Nephron progenitor cell (in vitro differentiated cells): ENCODE measurements around the gene NDOR1.

Source experiments
- DNase-seq: peaks from one replicate; pipeline ENCODE4 v3.0.0; 2021
- H3K27ac Mint-ChIP-seq: 2 replicates; pipeline ENCODE4 v1.8.0; 2021; ENCODE audit warnings: mild to moderate bottlenecking, moderate library complexity, mixed read lengths
- H3K27me3 Mint-ChIP-seq: 2 replicates; pipeline ENCODE4 v1.8.0; 2021; ENCODE audit warnings: mild to moderate bottlenecking, low read depth, mixed read lengths; ENCODE audit not compliant: poor library complexity
- H3K36me3 Mint-ChIP-seq: 2 replicates; pipeline ENCODE4 v1.8.0; 2021; ENCODE audit warnings: low read depth, mixed read lengths
- H3K4me1 Mint-ChIP-seq: 2 replicates; pipeline ENCODE4 v1.8.0; 2021; ENCODE audit warnings: mixed read lengths
- H3K4me3 Mint-ChIP-seq: 2 replicates; pipeline ENCODE4 v1.8.0; 2021; ENCODE audit warnings: mild to moderate bottlenecking, moderate library complexity, mixed read lengths
- H3K9me3 Mint-ChIP-seq: 2 replicates; pipeline ENCODE4 v1.8.0; 2021; ENCODE audit warnings: mild to moderate bottlenecking, moderate library complexity, mixed read lengths
- CTCF ChIP-seq: fragments of 200-600 bp; sonication (generic); IDR thresholded peaks from 2 replicates; pipeline ENCODE4 v1.5.0; 2021; ENCODE audit warnings: antibody characterized with exemption

NDOR1 gene

GRCh38 chr9:137160054-137160425 lies 45.5 kb upstream of the NDOR1 start:
- Mint-ChIP-seq H3K4me1 (no peaks in the 10 kb centered on the region), H3K4me3 (no peak overlapping the region), H3K27me3 (peaks cover 100% of the 10 kb centered on the region), H3K27ac (no peak overlapping the region), H3K36me3 (no peaks in the 10 kb centered on the region), H3K9me3 (no peaks in the 10 kb centered on the region)
- DNase-seq: no peak
- no peak for TF ChIP-seq CTCF

GRCh38 chr9:137160716-137161557 lies 44.6 kb upstream of the NDOR1 start:
- Mint-ChIP-seq H3K36me3 (no peaks in the 10 kb centered on the region), H3K27ac (no peak overlapping the region), H3K27me3 (peaks cover 100% of the 10 kb centered on the region), H3K9me3 (no peaks in the 10 kb centered on the region), H3K4me3 (no peak overlapping the region), H3K4me1 (no peaks in the 10 kb centered on the region)
- TF ChIP-seq CTCF: no peak
- no peak for DNase-seq

- Mint-ChIP-seq H3K9me3 (no peaks in the 10 kb centered on the region), H3K36me3 (no peaks in the 10 kb centered on the region), H3K4me3 (no peak overlapping the region), H3K27ac (no peak overlapping the region), H3K4me1 (no peaks in the 10 kb centered on the region), H3K27me3 (peaks cover 100% of the 10 kb centered on the region)
- no peak for TF ChIP-seq CTCF
- peak; percentile 34 for DNase-seq
Observed at GRCh38 chr9:137161558-137162486, 43.7 kb upstream of the NDOR1 start.

- TF ChIP-seq CTCF: no peak
- Mint-ChIP-seq H3K9me3 (no peaks in the 10 kb centered on the region), H3K27me3 (peaks cover 100% of the 10 kb centered on the region), H3K4me1 (no peaks in the 10 kb centered on the region), H3K27ac (no peak overlapping the region), H3K36me3 (no peaks in the 10 kb centered on the region), H3K4me3 (peak overlapping the region; percentile 71)
- DNase-seq: peak; percentile 40
Observed at GRCh38 chr9:137162505-137163364, 42.8 kb upstream of the NDOR1 start.

GRCh38 chr9:137163365-137163715 lies 42.2 kb upstream of the NDOR1 start:
- Mint-ChIP-seq H3K4me1 (no peaks in the 10 kb centered on the region), H3K27ac (no peak overlapping the region), H3K36me3 (no peaks in the 10 kb centered on the region), H3K4me3 (peak overlapping the region; percentile 71), H3K9me3 (no peaks in the 10 kb centered on the region), H3K27me3 (peaks cover 100% of the 10 kb centered on the region)
- no peak for DNase-seq
- no peak for TF ChIP-seq CTCF
